Loucy (cell line): Measurements from ENCODE around the gene SH3BP5.

Experiments used
- H2AFZ ChIP-seq: fragments of 200-600 bp; sonication (generic); 2 replicates; pipeline ENCODE4 v1.6.0; 2016; ENCODE audit warnings: antibody characterized with exemption, mild to moderate bottlenecking, low read length, moderate library complexity
- H3F3A ChIP-seq: fragments of 200-600 bp; 2 replicates; pipeline ENCODE4 v1.6.0; 2016; ENCODE audit warnings: antibody characterized with exemption, low read depth, mild to moderate bottlenecking
- H3K27me3 ChIP-seq: fragments of 200-600 bp; sonication (generic); 2 replicates; pipeline ENCODE4 v1.6.1; 2014; ENCODE audit warnings: low read length, mild to moderate bottlenecking; ENCODE audit not compliant: insufficient read depth, poor library complexity, severe bottlenecking
- H3K36me3 ChIP-seq: fragments of 200-600 bp; sonication (generic); 2 replicates; pipeline ENCODE4 v1.6.1; 2016; ENCODE audit warnings: low read length; ENCODE audit not compliant: insufficient read depth
- H3K4me1 ChIP-seq: fragments of 200-600 bp; sonication (generic); 2 replicates; pipeline ENCODE4 v1.5.1; 2014; ENCODE audit warnings: low read length, mild to moderate bottlenecking; ENCODE audit not compliant: insufficient read depth, poor library complexity, severe bottlenecking
- H3K4me2 ChIP-seq: fragments of 200-600 bp; sonication (generic); 2 replicates; pipeline ENCODE4 v1.6.0; 2014; ENCODE audit warnings: antibody characterized with exemption, low read length, low read depth, mild to moderate bottlenecking; ENCODE audit not compliant: poor library complexity, severe bottlenecking
- H3K4me3 ChIP-seq: fragments of 200-600 bp; sonication (generic); 2 replicates; pipeline ENCODE4 v1.5.1; 2014; ENCODE audit warnings: low read length, mild to moderate bottlenecking, mixed read lengths; ENCODE audit not compliant: poor library complexity, severe bottlenecking
- H3K79me2 ChIP-seq: fragments of 200-600 bp; sonication (generic); 2 replicates; pipeline ENCODE4 v1.6.1; 2014; ENCODE audit warnings: low read length; ENCODE audit not compliant: insufficient read depth
- H3K9ac ChIP-seq: fragments of 200-600 bp; sonication (generic); 2 replicates; pipeline ENCODE4 v1.6.0; 2014; ENCODE audit warnings: mild to moderate bottlenecking, low read depth, low read length, moderate library complexity; ENCODE audit not compliant: poor library complexity, severe bottlenecking
- H3K9me2 ChIP-seq: fragments of 200-600 bp; sonication (generic); replicated peaks from 2 replicates; pipeline ENCODE4 v1.6.1; 2016; ENCODE audit warnings: low read depth, low read length, mixed read lengths
- H3K9me3 ChIP-seq: fragments of 200-600 bp; sonication (generic); 2 replicates; pipeline ENCODE4 v1.6.1; 2014; ENCODE audit warnings: mild to moderate bottlenecking, antibody characterized with exemption, low read length, low read depth; ENCODE audit not compliant: insufficient read depth
- H4K20me1 ChIP-seq: fragments of 200-600 bp; sonication (generic); 2 replicates; pipeline ENCODE4 v1.6.0; 2014; ENCODE audit warnings: antibody characterized with exemption, low read length, mild to moderate bottlenecking; ENCODE audit not compliant: insufficient read depth, poor library complexity, severe bottlenecking
- EZH2phosphoT487 ChIP-seq: fragments of 200-600 bp; IDR thresholded peaks from 2 replicates; pipeline ENCODE4 v1.6.1; 2018; ENCODE audit warnings: antibody characterized with exemption, mild to moderate bottlenecking, moderate library complexity, borderline replicate concordance
- TF ChIP-seq, protein P1 (sequence below): fragments of 200-600 bp; sonication (generic); conservative IDR thresholded peaks from 2 replicates; pipeline ENCODE4 v1.5.1; 2014; ENCODE audit warnings: mild to moderate bottlenecking, antibody characterized with exemption, low read length

Gene SH3BP5

DNA sequence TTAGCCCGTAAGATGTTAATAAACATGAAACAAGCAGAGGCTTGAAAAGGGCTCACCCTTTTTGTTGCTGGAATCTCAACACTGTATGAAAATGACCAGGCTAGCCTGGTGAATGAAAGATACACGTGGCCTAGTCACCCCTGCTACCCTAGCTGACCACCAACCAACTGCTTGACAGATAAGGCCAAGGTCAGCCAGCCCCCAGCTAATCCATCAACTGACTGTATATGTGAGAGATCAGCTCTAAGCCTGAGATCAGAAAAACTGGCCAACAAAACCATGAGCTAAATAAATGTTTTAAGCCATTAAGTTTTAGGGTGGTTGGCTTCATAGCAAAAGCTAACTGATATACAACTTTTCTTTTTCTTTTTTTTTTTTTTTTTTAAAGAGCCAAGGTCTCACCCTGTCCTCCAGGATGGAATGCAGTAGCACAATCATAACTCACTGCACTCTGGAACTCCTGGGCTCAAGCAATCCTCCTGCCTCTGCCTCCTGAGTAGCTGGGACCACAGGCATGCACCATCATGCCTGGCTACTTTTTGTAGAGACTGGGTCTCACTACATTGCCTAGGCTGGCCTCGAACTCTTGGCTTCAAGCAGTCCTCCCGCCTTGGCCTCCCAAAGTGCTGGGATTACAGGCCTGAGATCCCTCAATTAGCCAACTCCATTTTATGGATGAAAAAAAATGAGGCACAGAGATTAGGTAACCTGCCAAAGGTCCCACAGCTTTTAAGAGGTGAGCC, 34.6 kb downstream of the SH3BP5 start:
- Histone ChIP-seq H3K9me2 (no peaks in the 10 kb centered on the region), H3K36me3 (peaks cover 14% of the 10 kb centered on the region; the same call in 1 of the 2 replicates), H3K9me3 (no peaks in the 10 kb centered on the region), H3K4me2 (peak overlapping the region; percentile 37), H3K4me3 (no peak overlapping the region), H2AFZ (no peak overlapping the region), H3K27me3 (no peaks in the 10 kb centered on the region), H3K79me2 (peaks cover 38% of the 10 kb centered on the region; the same call in 1 of the 2 replicates), H3K9ac (no peak overlapping the region), H3K4me1 (peaks cover 65% of the 10 kb centered on the region), H4K20me1 (no peaks in the 10 kb centered on the region), H3F3A (0 out of 2 replicates have a peak, but pooled peaks cover 3% of the 10 kb centered on the region)
- TF ChIP-seq, protein P1, sequence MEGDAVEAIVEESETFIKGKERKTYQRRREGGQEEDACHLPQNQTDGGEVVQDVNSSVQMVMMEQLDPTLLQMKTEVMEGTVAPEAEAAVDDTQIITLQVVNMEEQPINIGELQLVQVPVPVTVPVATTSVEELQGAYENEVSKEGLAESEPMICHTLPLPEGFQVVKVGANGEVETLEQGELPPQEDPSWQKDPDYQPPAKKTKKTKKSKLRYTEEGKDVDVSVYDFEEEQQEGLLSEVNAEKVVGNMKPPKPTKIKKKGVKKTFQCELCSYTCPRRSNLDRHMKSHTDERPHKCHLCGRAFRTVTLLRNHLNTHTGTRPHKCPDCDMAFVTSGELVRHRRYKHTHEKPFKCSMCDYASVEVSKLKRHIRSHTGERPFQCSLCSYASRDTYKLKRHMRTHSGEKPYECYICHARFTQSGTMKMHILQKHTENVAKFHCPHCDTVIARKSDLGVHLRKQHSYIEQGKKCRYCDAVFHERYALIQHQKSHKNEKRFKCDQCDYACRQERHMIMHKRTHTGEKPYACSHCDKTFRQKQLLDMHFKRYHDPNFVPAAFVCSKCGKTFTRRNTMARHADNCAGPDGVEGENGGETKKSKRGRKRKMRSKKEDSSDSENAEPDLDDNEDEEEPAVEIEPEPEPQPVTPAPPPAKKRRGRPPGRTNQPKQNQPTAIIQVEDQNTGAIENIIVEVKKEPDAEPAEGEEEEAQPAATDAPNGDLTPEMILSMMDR, result no peak
- TF ChIP-seq EZH2phosphoT487, result no peak

DNA sequence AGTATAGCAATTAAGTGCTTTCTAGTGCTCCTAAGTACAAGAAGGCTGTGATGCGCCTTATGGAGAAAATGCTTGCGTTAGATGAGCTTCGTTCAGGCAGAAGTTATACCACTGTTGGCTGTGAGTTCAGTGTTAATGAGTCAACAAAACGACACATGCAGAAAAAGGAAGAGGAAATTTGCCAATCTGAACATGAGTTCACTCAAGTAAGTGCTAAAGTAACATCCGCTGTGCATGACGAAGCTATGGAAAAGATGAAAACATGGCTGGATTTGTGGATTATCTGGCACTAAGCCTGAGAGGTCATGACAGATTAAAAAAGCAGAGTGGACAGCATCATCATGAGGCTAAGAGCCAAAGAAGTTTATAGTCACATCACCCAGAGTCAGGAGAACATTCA, 36.9 kb downstream of the SH3BP5 start:
- H3K9me3 ChIP-seq, result no peaks in the 10 kb centered on the region
- H2AFZ ChIP-seq, result no peak overlapping the region
- no peaks in the 10 kb centered on the region for H3K36me3 ChIP-seq
- H3K4me3 ChIP-seq, result no peak overlapping the region
- H3F3A ChIP-seq, result peaks cover 13% of the 10 kb centered on the region
- H3K9me2 ChIP-seq, result no peaks in the 10 kb centered on the region
- no peak overlapping the region for H3K4me2 ChIP-seq
- H3K27me3 ChIP-seq, result no peaks in the 10 kb centered on the region
- H3K79me2 ChIP-seq, result peaks cover 45% of the 10 kb centered on the region
- H4K20me1 ChIP-seq, result peaks cover 7% of the 10 kb centered on the region
- TF ChIP-seq, protein P1, result no peak
- TF ChIP-seq EZH2phosphoT487, result no peak
- H3K9ac ChIP-seq, result no peak overlapping the region
- H3K4me1 ChIP-seq, result peaks cover 75% of the 10 kb centered on the region

DNA sequence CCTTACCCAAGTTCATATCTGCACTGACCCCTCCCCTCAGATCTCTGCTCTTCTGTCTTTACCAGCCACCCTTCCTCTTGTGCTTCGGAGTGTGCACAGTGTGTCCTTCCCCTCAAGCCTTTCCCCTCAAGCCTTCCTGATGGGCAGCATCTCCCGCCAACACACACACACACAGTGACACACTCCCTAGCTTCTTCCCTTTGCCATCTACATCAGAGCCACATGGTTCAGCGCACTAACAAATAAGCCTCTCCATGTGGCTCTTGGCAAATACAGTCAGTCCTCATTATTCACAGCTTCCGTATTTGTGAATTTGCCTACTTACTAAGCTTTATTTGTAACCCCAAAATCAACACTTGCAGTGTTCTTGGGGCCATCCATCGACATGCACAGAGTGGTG, 37.5 kb downstream of the SH3BP5 start:
- Histone ChIP-seq H3K4me1 (peaks cover 72% of the 10 kb centered on the region), H3K36me3 (no peaks in the 10 kb centered on the region), H3K27me3 (no peaks in the 10 kb centered on the region), H3K9me2 (no peaks in the 10 kb centered on the region), H3K9ac (no peak overlapping the region), H3F3A (peaks cover 13% of the 10 kb centered on the region), H3K4me2 (no peak overlapping the region), H2AFZ (no peak overlapping the region), H4K20me1 (peaks cover 7% of the 10 kb centered on the region), H3K4me3 (no peak overlapping the region), H3K79me2 (peaks cover 49% of the 10 kb centered on the region), H3K9me3 (no peaks in the 10 kb centered on the region)
- no peak for TF ChIP-seq EZH2phosphoT487
- TF ChIP-seq, protein P1, result no peak
